Sigmoid colon (tissue), 7 donors: ENCODE measurements around the gene CECR2. TPM values are rescaled to one million over a fixed set of nuclear protein-coding genes. Genes with fewer than 3 reads are reported as not detected.

Experiments
- DNase-seq: peaks from one replicate; pipeline ENCODE4 v3.0.0-alpha.2; 2019
- H3K27ac ChIP-seq, 4 donors: fragments of 200-600 bp; sonication (generic); one replicate each; pipeline ENCODE4 v1.5.1; 2016 to 2019; ENCODE audit warnings: mild to moderate bottlenecking in 1 of 4
- H3K27me3 ChIP-seq, 3 donors: fragments of 200-600 bp; sonication (generic); one replicate each; pipeline ENCODE4 v1.5.1; 2019; ENCODE audit warnings: mild to moderate bottlenecking in 1 of 3
- H3K36me3 ChIP-seq, 4 donors: fragments of 200-600 bp; sonication (generic); one replicate each; pipeline ENCODE4 v1.5.1; 2016 to 2019
- H3K4me1 ChIP-seq, 4 donors: fragments of 200-600 bp; sonication (generic); one replicate each; pipeline ENCODE4 v1.5.1; 2017 to 2019
- H3K4me3 ChIP-seq, 4 donors: fragments of 200-600 bp; sonication (generic); one replicate each; pipeline ENCODE4 v1.5.1; 2017 to 2019; ENCODE audit warnings: mild to moderate bottlenecking in 2 of 4, moderate library complexity in 1 of 4
- H3K9me3 ChIP-seq, 4 donors: fragments of 200-600 bp in 3 of 4; sonication (generic) in 3 of 4; one replicate each; pipeline versions ENCODE4 v1.5.1 to v1.6.1; 2013 to 2019
- CTCF ChIP-seq, 4 experiments: fragments of 450-650 bp in 3 of 4; fragments of 200-600 bp in 1 of 4; IDR thresholded peaks; one replicate each; pipeline ENCODE4 v1.5.1; 2016 to 2019; ENCODE audit warnings: antibody characterized with exemption in 4 of 4, mild to moderate bottlenecking in 3 of 4, moderate library complexity in 2 of 4
- EP300 ChIP-seq, 4 donors: sonication (generic); formaldehyde crosslinking; IDR thresholded peaks; one replicate each; pipeline ENCODE4 v1.6.1; 2017; ENCODE audit warnings: antibody characterized with exemption in 4 of 4
- POLR2A ChIP-seq, 2 donors: fragments of 450-650 bp; IDR thresholded peaks; one replicate each; pipeline ENCODE4 v1.6.1; 2016; ENCODE audit warnings: antibody characterized with exemption in 2 of 2, mild to moderate bottlenecking in 2 of 2, moderate library complexity in 2 of 2
- POLR2AphosphoS5 ChIP-seq, 4 donors: sonication (generic); formaldehyde crosslinking; IDR thresholded peaks; one replicate each; pipeline ENCODE4 v1.6.1; 2017; ENCODE audit warnings: antibody characterized with exemption in 4 of 4
- WGBS, 2 donors: extraction: QIAGEN DNeasy Blood & Tissue Kit; methylation state at CpG; one replicate each; pipeline ENCODE4 v1.1.7; 2013; 5-methylcytosine and 5-hydroxymethylcytosine counted together
- intact Hi-C: fragments of 100-400 bp; cut with DNase I; formaldehyde crosslinking; loops from one replicate; pipeline ENCODE4 v1.15.1; 2023
- polyA plus RNA-seq, 3 donors: library from polyadenylated mRNA; stranded (reverse); fragments of 200-250 nt; gene quantifications; one replicate each; pipeline ENCODE4 v1.2.3, GENCODE V29; 2013
- total RNA-seq, 4 donors: library from RNA; depleted of rRNA; stranded (reverse); fragments of >200 nt; gene quantifications; one replicate each; pipeline ENCODE4 v1.1.0, GENCODE V29; 2016
- donor health status: healthy with polysubstance abuse.
- donor health status: Bipolar disorder and iron deficiency.
- donor health status: healthy.

Gene CECR2
- total and polyA plus RNA-seq, 7 donors: 0.39 to 2.8 (median 1.3) TPM; not detected in 1

DNA sequence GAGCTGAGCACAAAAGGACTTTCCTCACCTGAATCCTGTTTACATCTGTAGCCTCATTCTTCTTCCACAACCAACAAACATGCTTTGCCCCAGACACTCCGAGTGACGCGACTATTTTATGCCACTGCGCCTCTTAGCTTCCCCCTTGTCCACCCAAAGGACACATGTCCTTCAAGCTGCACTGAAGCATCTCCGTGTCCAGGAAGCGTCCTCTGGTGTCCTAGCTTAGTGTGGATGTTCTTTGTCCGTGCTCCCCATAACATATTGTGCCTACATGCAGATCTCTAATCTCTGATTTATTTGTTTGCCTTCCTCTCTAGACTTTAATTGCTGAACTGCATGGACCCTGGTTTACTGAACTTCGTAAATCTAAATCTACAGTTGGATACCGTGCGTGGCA lies 20.1 kb upstream of the CECR2 start:
- DNase-seq: no peak
- H3K36me3 ChIP-seq: no peaks in the 10 kb centered on the region

GRCh38 chr22:17350292-17350691 lies 19.0 kb upstream of the CECR2 start:
- no peak overlapping the region for H3K27ac ChIP-seq
- intact Hi-C loops: no loop called here
- H3K36me3 ChIP-seq: no peaks in the 10 kb centered on the region
- H3K4me3 ChIP-seq: no peak overlapping the region
- no peaks in the 10 kb centered on the region for H3K9me3 ChIP-seq
- 80 to 89% methylated on average over 3 of the region's 3 CpGs for WGBS, 2 donors
- H3K4me1 ChIP-seq: no peaks in the 10 kb centered on the region
- TF ChIP-seq POLR2AphosphoS5 (IDR thresholded peaks at IDR 0.05): no peak
- TF ChIP-seq EP300 (IDR thresholded peaks at IDR 0.05): no peak
- DNase-seq: no peak
- H3K27me3 ChIP-seq: no peaks in the 10 kb centered on the region

More for the DNA sequence above, 20.1 kb upstream of the CECR2 start:
- intact Hi-C loops: no loop called here
- TF ChIP-seq POLR2A (IDR thresholded peaks at IDR 0.05) (no peak), CTCF (IDR thresholded peaks at IDR 0.05) (no peak), EP300 (IDR thresholded peaks at IDR 0.05) (no peak), POLR2AphosphoS5 (IDR thresholded peaks at IDR 0.05) (no peak)
- H3K4me3 ChIP-seq: no peak overlapping the region
- no peaks in the 10 kb centered on the region for H3K4me1 ChIP-seq
- H3K27ac ChIP-seq: no peak overlapping the region
- no peaks in the 10 kb centered on the region for H3K9me3 ChIP-seq
- no peaks in the 10 kb centered on the region for H3K27me3 ChIP-seq
- 44 to 74% methylated on average over 10 of the region's 10 CpGs for WGBS, 2 donors

- 87 to 88% methylated on average over 4 of the region's 4 CpGs for WGBS, 2 donors
- Histone ChIP-seq H3K4me1 (no peaks in the 10 kb centered on the region), H3K36me3 (no peaks in the 10 kb centered on the region), H3K4me3 (no peak overlapping the region), H3K27ac (no peak overlapping the region), H3K27me3 (no peaks in the 10 kb centered on the region), H3K9me3 (no peaks in the 10 kb centered on the region)
- intact Hi-C loops: no loop called here
- TF ChIP-seq CTCF (IDR thresholded peaks at IDR 0.05) (no peak), EP300 (IDR thresholded peaks at IDR 0.05) (no peak), POLR2AphosphoS5 (IDR thresholded peaks at IDR 0.05) (no peak), POLR2A (IDR thresholded peaks at IDR 0.05) (no peak)
- DNase-seq: no peak
Measured at GRCh38 chr22:17352798-17353197, 16.5 kb upstream of the CECR2 start.

- no peak overlapping the region for H3K27ac ChIP-seq
- H3K27me3 ChIP-seq: peaks cover 0 to 8% (median 0%) of the 10 kb centered on the region in 3 donors
- intact Hi-C loops: no loop called here
- no peaks in the 10 kb centered on the region for H3K9me3 ChIP-seq
- no peak for DNase-seq
- 88 to 91% methylated on average over 2 of the region's 2 CpGs for WGBS, 2 donors
- TF ChIP-seq CTCF (IDR thresholded peaks at IDR 0.05) (no peak), POLR2A (IDR thresholded peaks at IDR 0.05) (no peak)
- H3K4me3 ChIP-seq: no peak overlapping the region
- no peaks in the 10 kb centered on the region for H3K4me1 ChIP-seq
- no peaks in the 10 kb centered on the region for H3K36me3 ChIP-seq
Measured at GRCh38 chr22:17357688-17358087, 11.6 kb upstream of the CECR2 start.

- DNase-seq: no peak
- intact Hi-C loops: no loop called here
- Histone ChIP-seq H3K9me3 (no peaks in the 10 kb centered on the region), H3K36me3 (no peaks in the 10 kb centered on the region), H3K4me3 (no peak overlapping the region), H3K4me1 (no peaks in the 10 kb centered on the region), H3K27me3 (peaks cover 0 to 14% (median 4%) of the 10 kb centered on the region in 3 donors), H3K27ac (no peak overlapping the region)
- TF ChIP-seq EP300 (IDR thresholded peaks at IDR 0.05) (no peak), CTCF (IDR thresholded peaks at IDR 0.05) (no peak), POLR2A (IDR thresholded peaks at IDR 0.05) (no peak)
- WGBS, 2 donors: 83 to 86% methylated on average over 9 of the region's 9 CpGs
Measured at GRCh38 chr22:17358415-17358814, 10.8 kb upstream of the CECR2 start.
